Upper lobe of left lung (tissue), 6 donors: ENCODE data around the gene BCL7C. TPM values are rescaled to one million over a fixed set of nuclear protein-coding genes. Genes with fewer than 3 reads are reported as not detected.

Source experiments
- ATAC-seq, 2 donors: fragments of 200-7000 bp; cut with Tn5 transposase; one replicate each; pipeline ENCODE4 v1.9.1; 2022; ENCODE audit warnings: mild to moderate bottlenecking in 2 of 2, moderate library complexity in 2 of 2; ENCODE audit not compliant: low FRiP score in 2 of 2
- DNase-seq, 2 donors: peaks; one replicate each; pipeline ENCODE4 v3.0.0-alpha.2; 2019 to 2020
- H3K27ac ChIP-seq, 4 donors: fragments of 200-600 bp; sonication (generic); one replicate each; pipeline ENCODE4 v1.5.1; 2016 to 2019
- H3K27me3 ChIP-seq, 4 donors: fragments of 200-600 bp; sonication (generic); one replicate each; pipeline ENCODE4 v1.5.1; 2017 to 2019
- H3K36me3 ChIP-seq, 4 donors: fragments of 200-600 bp; sonication (generic); one replicate each; pipeline ENCODE4 v1.5.1; 2016 to 2019
- H3K4me1 ChIP-seq, 4 donors: fragments of 200-600 bp; sonication (generic); one replicate each; pipeline ENCODE4 v1.5.1; 2018 to 2019
- H3K4me3 ChIP-seq, 4 donors: fragments of 200-600 bp; sonication (generic); one replicate each; pipeline ENCODE4 v1.5.1; 2017 to 2019; ENCODE audit warnings: mild to moderate bottlenecking in 2 of 4, moderate library complexity in 1 of 4
- H3K9me3 ChIP-seq, 4 donors: fragments of 200-600 bp; sonication (generic); one replicate each; pipeline ENCODE4 v1.5.1; 2018 to 2019
- EP300 ChIP-seq, 4 donors: sonication (generic); formaldehyde crosslinking; IDR thresholded peaks; one replicate each; pipeline ENCODE4 v1.5.1; 2017; ENCODE audit warnings: antibody characterized with exemption in 4 of 4, control low read depth in 2 of 4
- POLR2A ChIP-seq, 4 donors: fragments of 450-650 bp; IDR thresholded peaks; one replicate each; pipeline ENCODE4 v1.5.1; 2016 to 2017; ENCODE audit warnings: antibody characterized with exemption in 4 of 4, mild to moderate bottlenecking in 2 of 4
- POLR2AphosphoS5 ChIP-seq, 2 donors: sonication (generic); formaldehyde crosslinking; IDR thresholded peaks; one replicate each; pipeline ENCODE4 v1.5.1; 2017; ENCODE audit warnings: antibody characterized with exemption in 2 of 2
- WGBS, 2 donors: methylation state at CpG; one replicate each; pipeline ENCODE4 v1.1.5; 2017 to 2018; 5-methylcytosine and 5-hydroxymethylcytosine counted together
- total RNA-seq, 6 donors: library from RNA; depleted of rRNA in 4 of 6; stranded (reverse); fragments of >200 nt in 4 of 6; gene quantifications; one replicate each; pipeline versions ENCODE4 v1.1.0 to v1.2.1, GENCODE V29; 2016 to 2021
- TF ChIP-seq, protein P1 (sequence below), 6 experiments: fragments of 450-650 bp in 4 of 6; fragments of 200-600 bp in 2 of 6; sonication (generic) in 2 of 6; IDR thresholded peaks; one replicate each; pipeline ENCODE4 v1.5.1; 2016 to 2019; ENCODE audit warnings: antibody characterized with exemption in 6 of 6
- donor health status: DM: no; HTN: no; CAD: no; lungs with moderate emphysema.
- donor health status: DM: no; HTN: yes; CAD: no; lungs with severe emphysema.

The BCL7C gene
- total RNA-seq, 6 donors from 2014 or later: 15.7 to 32.8 (median 28.2) TPM

DNA sequence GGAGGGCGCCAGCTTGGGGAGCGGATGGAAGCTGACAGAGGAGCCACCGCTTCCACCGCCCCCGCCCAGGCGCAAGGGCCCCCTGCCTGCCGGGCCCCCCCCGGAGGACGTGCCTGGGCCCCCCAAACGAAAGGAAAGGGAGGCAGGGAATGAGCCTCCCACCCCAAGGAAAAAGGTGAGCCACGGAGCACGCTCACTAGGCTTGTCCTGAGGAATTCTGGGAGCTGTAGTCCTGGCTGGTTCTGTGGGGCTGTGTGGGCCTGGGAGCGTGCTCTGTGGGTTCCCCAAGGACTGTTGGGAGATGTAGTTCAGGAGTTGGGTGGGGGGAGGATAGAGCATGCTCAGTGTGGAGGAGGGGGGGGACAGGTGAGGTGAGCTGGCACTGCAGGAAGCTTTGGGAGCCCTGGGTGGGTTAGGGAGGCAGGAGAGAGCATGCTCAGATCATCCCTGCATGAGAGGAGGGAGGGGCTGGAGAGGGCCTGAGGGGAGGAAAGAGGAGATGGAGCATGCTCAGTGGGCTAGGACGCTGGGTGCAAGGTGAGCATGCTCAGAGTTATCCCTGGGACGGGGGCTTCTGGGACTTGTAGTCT lies 34.0 kb upstream of the BCL7C start:
- peak in 1 of 2 donors; percentile 86 for DNase-seq
- TF ChIP-seq POLR2A (IDR thresholded peaks at IDR 0.05) (no peak), EP300 (IDR thresholded peaks at IDR 0.05) (no peak), POLR2AphosphoS5 (IDR thresholded peaks at IDR 0.05) (no peak)
- TF ChIP-seq, protein P1, sequence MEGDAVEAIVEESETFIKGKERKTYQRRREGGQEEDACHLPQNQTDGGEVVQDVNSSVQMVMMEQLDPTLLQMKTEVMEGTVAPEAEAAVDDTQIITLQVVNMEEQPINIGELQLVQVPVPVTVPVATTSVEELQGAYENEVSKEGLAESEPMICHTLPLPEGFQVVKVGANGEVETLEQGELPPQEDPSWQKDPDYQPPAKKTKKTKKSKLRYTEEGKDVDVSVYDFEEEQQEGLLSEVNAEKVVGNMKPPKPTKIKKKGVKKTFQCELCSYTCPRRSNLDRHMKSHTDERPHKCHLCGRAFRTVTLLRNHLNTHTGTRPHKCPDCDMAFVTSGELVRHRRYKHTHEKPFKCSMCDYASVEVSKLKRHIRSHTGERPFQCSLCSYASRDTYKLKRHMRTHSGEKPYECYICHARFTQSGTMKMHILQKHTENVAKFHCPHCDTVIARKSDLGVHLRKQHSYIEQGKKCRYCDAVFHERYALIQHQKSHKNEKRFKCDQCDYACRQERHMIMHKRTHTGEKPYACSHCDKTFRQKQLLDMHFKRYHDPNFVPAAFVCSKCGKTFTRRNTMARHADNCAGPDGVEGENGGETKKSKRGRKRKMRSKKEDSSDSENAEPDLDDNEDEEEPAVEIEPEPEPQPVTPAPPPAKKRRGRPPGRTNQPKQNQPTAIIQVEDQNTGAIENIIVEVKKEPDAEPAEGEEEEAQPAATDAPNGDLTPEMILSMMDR (IDR thresholded peaks at IDR 0.05): no peak
- 66 to 71% methylated on average over 6 to 13 of the region's 15 CpGs for WGBS, 2 donors

DNA sequence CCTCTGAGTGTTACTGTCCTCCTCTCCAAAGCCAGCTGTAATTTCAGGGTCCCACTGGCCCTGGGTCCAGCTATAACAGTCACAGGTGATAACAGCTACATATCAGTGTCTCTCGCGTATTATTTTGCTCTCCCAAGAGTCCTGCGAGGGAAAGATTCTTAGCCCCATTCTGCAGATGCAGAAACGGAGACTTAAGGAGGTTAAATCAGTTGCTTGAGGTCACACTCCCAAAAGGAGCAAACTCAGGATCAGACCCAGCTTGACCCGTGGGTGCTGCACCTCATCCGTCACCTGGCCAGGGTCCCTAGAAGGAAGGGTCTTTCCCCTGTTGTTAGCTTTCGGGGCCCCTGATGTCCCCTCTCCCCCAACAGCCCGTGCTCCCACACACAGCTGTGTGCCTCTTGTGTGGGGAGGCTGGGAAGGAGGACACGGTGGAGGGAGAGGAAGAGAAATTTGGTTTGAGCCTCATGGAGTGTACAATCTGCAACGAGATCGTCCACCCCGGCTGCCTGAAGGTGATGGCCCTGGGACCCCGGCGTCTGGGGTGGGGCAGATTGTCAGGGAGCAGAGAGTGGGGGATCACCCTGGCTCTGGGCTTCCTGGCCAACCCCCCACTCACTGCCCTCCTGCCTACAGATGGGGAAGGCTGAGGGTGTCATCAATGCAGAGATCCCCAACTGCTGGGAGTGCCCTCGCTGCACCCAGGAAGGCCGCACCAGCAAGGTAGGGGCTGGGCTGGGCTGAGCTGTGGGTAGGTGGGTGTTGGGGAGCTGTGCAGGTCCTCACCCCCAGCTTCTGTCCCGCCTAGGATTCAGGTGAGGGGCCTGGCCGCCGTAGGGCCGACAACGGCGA lies 33.3 kb upstream of the BCL7C start:
- H3K27me3 ChIP-seq: no peaks in the 10 kb centered on the region
- no peak overlapping the region for H3K27ac ChIP-seq
- H3K4me3 ChIP-seq: no peak overlapping the region
- DNase-seq (no peak), ATAC-seq (no peak)
- 91 to 92% methylated on average over 10 to 19 of the region's 22 CpGs for WGBS, 2 donors
- H3K9me3 ChIP-seq: no peaks in the 10 kb centered on the region
- peaks cover 8 to 23% (median 12%) of the 10 kb centered on the region in 4 donors for H3K4me1 ChIP-seq
- TF ChIP-seq POLR2A (IDR thresholded peaks at IDR 0.05): no peak
- no peak for TF ChIP-seq POLR2AphosphoS5 (IDR thresholded peaks at IDR 0.05)
- TF ChIP-seq, protein P1 (IDR thresholded peaks at IDR 0.05): no peak
- TF ChIP-seq EP300 (IDR thresholded peaks at IDR 0.05): no peak
- peaks cover 0 to 49% (median 25%) of the 10 kb centered on the region in 4 donors for H3K36me3 ChIP-seq

More for the DNA sequence above, 34.0 kb upstream of the BCL7C start:
- no peak for ATAC-seq
- no peak overlapping the region for H3K4me3 ChIP-seq
- peak overlapping the region in 1 of 4 donors; percentile 21 for H3K27ac ChIP-seq
- no peaks in the 10 kb centered on the region for H3K9me3 ChIP-seq
- H3K36me3 ChIP-seq: peaks cover 0 to 56% (median 28%) of the 10 kb centered on the region in 4 donors
- H3K27me3 ChIP-seq: no peaks in the 10 kb centered on the region
- peaks cover 8 to 23% (median 12%) of the 10 kb centered on the region in 4 donors for H3K4me1 ChIP-seq

DNA sequence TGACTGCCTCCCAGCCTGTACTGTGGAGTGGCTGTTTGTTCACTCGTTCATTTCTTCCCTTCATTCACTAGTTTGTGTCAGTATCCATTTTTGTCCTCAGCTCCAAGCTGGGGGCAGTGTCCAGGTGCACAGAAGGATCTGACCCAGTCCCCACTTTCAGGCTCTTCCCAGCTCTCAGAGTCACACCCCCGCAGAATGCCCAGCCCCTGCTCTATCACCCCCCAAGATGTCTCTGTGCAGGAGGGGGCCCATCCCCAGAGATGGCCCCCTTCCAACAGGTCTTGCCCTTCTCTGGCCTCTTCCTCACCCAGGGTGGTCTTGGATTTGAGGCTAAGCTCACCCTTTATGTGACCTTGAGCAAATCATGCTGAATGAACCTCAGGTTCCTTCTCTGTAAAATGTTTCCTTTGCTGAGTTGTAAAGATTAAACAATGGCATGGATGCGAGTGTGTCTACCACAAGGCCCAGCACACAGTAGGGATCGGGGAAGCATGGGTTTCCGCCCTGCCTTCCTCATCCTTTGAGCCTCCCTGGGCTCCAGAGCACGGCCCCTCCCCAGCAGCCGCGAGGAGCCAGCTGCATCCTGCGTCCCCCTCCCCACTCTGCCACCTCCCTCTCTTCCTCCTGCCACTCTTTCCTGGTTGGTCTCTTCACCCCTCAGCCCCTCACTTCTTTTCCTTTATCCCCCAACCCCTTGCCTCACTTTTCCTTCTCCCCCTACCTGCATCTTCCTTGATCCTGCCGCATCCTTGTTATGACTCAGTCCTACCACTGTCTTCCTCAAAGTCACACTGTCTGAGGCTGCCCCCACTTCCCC lies 32.3 kb upstream of the BCL7C start:
- H3K9me3 ChIP-seq: no peaks in the 10 kb centered on the region
- ATAC-seq (no peak), DNase-seq (peak in 1 of 2 donors; percentile 54)
- H3K27ac ChIP-seq: no peak overlapping the region
- H3K4me1 ChIP-seq: peaks cover 11 to 32% (median 17%) of the 10 kb centered on the region in 4 donors
- H3K36me3 ChIP-seq: peaks cover 0 to 42% (median 22%) of the 10 kb centered on the region in 4 donors
- H3K27me3 ChIP-seq: no peaks in the 10 kb centered on the region
- TF ChIP-seq, protein P1 (IDR thresholded peaks at IDR 0.05): no peak
- no peak for TF ChIP-seq POLR2AphosphoS5 (IDR thresholded peaks at IDR 0.05)
- TF ChIP-seq POLR2A (IDR thresholded peaks at IDR 0.05): no peak
- no peak for TF ChIP-seq EP300 (IDR thresholded peaks at IDR 0.05)
- 69 to 71% methylated on average over 10 of the region's 10 CpGs for WGBS, 2 donors
- H3K4me3 ChIP-seq: no peak overlapping the region

DNA sequence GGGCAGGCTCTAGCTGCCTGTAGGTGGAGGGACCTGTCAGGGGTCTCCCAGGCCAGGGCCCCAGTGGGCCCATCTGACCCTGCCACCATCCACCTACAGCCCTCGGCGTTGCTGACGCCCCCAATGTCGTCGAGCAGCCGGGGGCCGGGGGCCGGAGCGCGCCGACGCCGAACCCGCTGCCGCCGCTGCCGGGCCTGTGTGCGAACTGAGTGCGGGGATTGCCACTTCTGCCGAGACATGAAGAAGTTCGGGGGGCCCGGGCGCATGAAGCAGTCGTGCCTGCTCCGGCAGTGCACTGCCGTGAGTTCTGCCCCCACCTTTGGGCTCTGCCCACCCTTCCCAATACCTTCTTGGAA lies 31.7 kb upstream of the BCL7C start:
- WGBS, 2 donors: 94% methylated on average over 14 to 24 of the region's 26 CpGs
- H3K27me3 ChIP-seq: no peaks in the 10 kb centered on the region
- peaks cover 0 to 36% (median 17%) of the 10 kb centered on the region in 4 donors for H3K36me3 ChIP-seq
- no peak overlapping the region for H3K4me3 ChIP-seq
- H3K27ac ChIP-seq: no peak overlapping the region
- TF ChIP-seq POLR2AphosphoS5 (IDR thresholded peaks at IDR 0.05) (no peak), EP300 (IDR thresholded peaks at IDR 0.05) (no peak), POLR2A (IDR thresholded peaks at IDR 0.05) (no peak)
- TF ChIP-seq, protein P1 (IDR thresholded peaks at IDR 0.05): no peak
- DNase-seq (peak in 1 of 2 donors; percentile 86), ATAC-seq (no peak)
- H3K9me3 ChIP-seq: no peaks in the 10 kb centered on the region
- H3K4me1 ChIP-seq: peaks cover 11 to 35% (median 17%) of the 10 kb centered on the region in 4 donors
